SU-DHL-6 (cell line): ENCODE data around the gene ANP32B.
A peak's percentile ranks its signal among the peaks of the same experiment; 100 is the strongest.

Experiments
- H2AFZ ChIP-seq: fragments of 200-600 bp; sonication (generic); 2 replicates; pipeline ENCODE4 v1.6.1; 2014; ENCODE audit warnings: low read depth, mild to moderate bottlenecking, moderate library complexity, mixed read lengths, antibody characterized with exemption, low read length; ENCODE audit not compliant: severe bottlenecking
- H3F3A ChIP-seq: fragments of 200-600 bp; shearing (Covaris generic); 2 replicates; pipeline ENCODE4 v1.6.0; 2016; ENCODE audit warnings: antibody characterized with exemption, mild to moderate bottlenecking; ENCODE audit not compliant: insufficient read depth
- H3K27ac ChIP-seq: fragments of 200-600 bp; sonication (generic); 2 replicates; pipeline ENCODE4 v1.5.1; 2016; ENCODE audit warnings: low read depth, mild to moderate bottlenecking, low read length, moderate library complexity, mixed read lengths
- H3K27me3 ChIP-seq: fragments of 200-600 bp; sonication (generic), shearing (Covaris generic); 2 replicates; pipeline ENCODE4 v1.6.0; 2014; ENCODE audit warnings: mild to moderate bottlenecking, low read length
- H3K36me3 ChIP-seq: fragments of 200-600 bp; sonication (generic); 2 replicates; pipeline ENCODE4 v1.6.1; 2014; ENCODE audit warnings: mild to moderate bottlenecking, low read length, mixed read lengths
- H3K4me2 ChIP-seq: fragments of 300-600, 200-600 bp; shearing (Covaris generic), sonication (generic); 2 replicates; pipeline ENCODE4 v1.6.0; 2014; ENCODE audit warnings: low read length, low read depth, mild to moderate bottlenecking; ENCODE audit not compliant: poor library complexity, severe bottlenecking
- H3K4me3 ChIP-seq: fragments of 200-600 bp; sonication (generic); 2 replicates; pipeline ENCODE4 v1.5.1; 2014; ENCODE audit warnings: antibody characterized with exemption, low read length, mild to moderate bottlenecking, mixed read lengths; ENCODE audit not compliant: insufficient read depth, poor library complexity, severe bottlenecking
- H3K79me2 ChIP-seq: fragments of 200-600 bp; sonication (generic); 2 replicates; pipeline ENCODE4 v1.6.1; 2014; ENCODE audit warnings: mild to moderate bottlenecking, low read length, moderate library complexity; ENCODE audit not compliant: insufficient read depth
- H3K9ac ChIP-seq: fragments of 200-600 bp; sonication (generic); 2 replicates; pipeline ENCODE4 v1.7.0; 2014; ENCODE audit warnings: mild to moderate bottlenecking, low read length
- H3K9me2 ChIP-seq: fragments of 200-600 bp; sonication (generic); replicated peaks from 2 replicates; pipeline ENCODE4 v1.6.1; 2014; ENCODE audit warnings: low read length; ENCODE audit not compliant: insufficient read depth
- H3K9me3 ChIP-seq: fragments of 200-600 bp; sonication (generic); 2 replicates; pipeline ENCODE4 v1.6.1; 2014; ENCODE audit warnings: low read length, mixed read lengths; ENCODE audit not compliant: insufficient read depth
- H4K20me1 ChIP-seq: fragments of 200-600 bp; sonication (generic); 2 replicates; pipeline ENCODE4 v1.6.1; 2014; ENCODE audit warnings: low read depth, mild to moderate bottlenecking, antibody characterized with exemption, low read length, moderate library complexity, mixed read lengths
- EZH2phosphoT487 ChIP-seq: fragments of 200-600 bp; sonication (generic), shearing (Covaris generic); conservative IDR thresholded peaks from 2 replicates; pipeline ENCODE4 v1.6.1; 2018; ENCODE audit warnings: mild to moderate bottlenecking, antibody characterized with exemption, low read length, moderate library complexity, mixed read lengths
- TF ChIP-seq, protein P1 (sequence below): fragments of 200-600 bp; sonication (generic); IDR thresholded peaks from one replicate; pipeline ENCODE4 v1.5.1; 2017; ENCODE audit warnings: antibody characterized with exemption, mild to moderate bottlenecking, low read length, moderate library complexity; ENCODE audit not compliant: insufficient read depth, poor library complexity, severe bottlenecking

ANP32B gene

DNA sequence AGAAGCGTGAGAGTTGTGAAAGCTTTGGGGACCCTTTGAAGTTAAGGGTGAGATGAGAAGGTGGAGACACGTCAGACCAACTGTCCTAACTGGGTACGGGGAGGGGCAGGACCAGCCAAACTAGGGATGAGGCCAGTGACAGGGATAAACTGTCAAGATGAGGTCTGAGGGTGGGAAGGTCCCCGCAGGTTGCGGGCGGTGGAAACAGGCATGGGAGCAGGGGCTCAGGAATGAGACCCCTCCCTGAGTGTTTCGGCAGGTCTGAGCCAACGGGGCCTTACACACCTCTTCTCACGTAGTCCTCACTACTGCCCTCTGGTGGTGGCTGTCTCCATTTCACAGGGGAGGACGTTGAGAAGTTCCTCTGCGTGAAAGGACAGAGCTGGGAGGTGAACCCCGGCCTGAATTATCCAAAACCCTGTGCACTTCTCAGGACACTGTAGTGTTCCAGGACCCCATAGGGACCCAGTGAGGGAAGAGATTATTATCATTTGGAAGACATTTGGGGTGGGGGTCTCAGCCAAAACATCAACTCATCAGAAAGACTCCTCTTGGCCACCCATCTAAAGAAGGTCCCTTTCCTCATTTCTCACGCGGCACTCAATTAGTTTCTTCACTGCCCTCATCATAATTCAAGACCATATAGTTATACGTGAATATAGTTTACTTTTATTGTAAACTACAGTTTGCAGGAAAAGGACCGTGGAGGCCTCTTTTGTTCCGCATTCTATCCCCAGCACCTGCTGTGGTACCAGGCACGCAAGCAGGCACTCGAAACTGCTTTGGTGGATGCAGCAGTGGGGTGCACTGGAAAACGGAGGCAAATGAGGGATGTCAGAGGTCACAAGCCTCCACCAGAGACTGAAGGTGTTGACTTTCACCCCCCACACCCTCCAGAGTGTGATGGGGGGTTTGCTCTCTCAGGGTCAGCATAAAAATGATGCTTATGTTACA is 51.7 kb downstream of the ANP32B start:
- Histone ChIP-seq H3K4me3 (no peak overlapping the region), H3K9ac (no peak overlapping the region; the same call in 1 of the 2 replicates), H3K27ac (no peak overlapping the region), H3K79me2 (no peaks in the 10 kb centered on the region), H3F3A (no peaks in the 10 kb centered on the region), H3K36me3 (no peaks in the 10 kb centered on the region), H3K9me3 (no peaks in the 10 kb centered on the region), H3K9me2 (no peaks in the 10 kb centered on the region), H3K27me3 (no peaks in the 10 kb centered on the region), H2AFZ (peak overlapping the region; percentile 80), H3K4me2 (peak overlapping the region; percentile 54), H4K20me1 (no peaks in the 10 kb centered on the region)
- TF ChIP-seq, protein P1, sequence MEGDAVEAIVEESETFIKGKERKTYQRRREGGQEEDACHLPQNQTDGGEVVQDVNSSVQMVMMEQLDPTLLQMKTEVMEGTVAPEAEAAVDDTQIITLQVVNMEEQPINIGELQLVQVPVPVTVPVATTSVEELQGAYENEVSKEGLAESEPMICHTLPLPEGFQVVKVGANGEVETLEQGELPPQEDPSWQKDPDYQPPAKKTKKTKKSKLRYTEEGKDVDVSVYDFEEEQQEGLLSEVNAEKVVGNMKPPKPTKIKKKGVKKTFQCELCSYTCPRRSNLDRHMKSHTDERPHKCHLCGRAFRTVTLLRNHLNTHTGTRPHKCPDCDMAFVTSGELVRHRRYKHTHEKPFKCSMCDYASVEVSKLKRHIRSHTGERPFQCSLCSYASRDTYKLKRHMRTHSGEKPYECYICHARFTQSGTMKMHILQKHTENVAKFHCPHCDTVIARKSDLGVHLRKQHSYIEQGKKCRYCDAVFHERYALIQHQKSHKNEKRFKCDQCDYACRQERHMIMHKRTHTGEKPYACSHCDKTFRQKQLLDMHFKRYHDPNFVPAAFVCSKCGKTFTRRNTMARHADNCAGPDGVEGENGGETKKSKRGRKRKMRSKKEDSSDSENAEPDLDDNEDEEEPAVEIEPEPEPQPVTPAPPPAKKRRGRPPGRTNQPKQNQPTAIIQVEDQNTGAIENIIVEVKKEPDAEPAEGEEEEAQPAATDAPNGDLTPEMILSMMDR = peak; percentile 71
- TF ChIP-seq EZH2phosphoT487 = no peak

- Histone ChIP-seq H3K36me3 (no peaks in the 10 kb centered on the region), H3K27ac (no peak overlapping the region), H3K9me3 (no peaks in the 10 kb centered on the region), H3K79me2 (no peaks in the 10 kb centered on the region), H3K9me2 (no peaks in the 10 kb centered on the region), H3K9ac (no peak overlapping the region), H2AFZ (no peak overlapping the region), H4K20me1 (no peaks in the 10 kb centered on the region), H3K27me3 (no peaks in the 10 kb centered on the region), H3K4me2 (no peak overlapping the region), H3F3A (no peaks in the 10 kb centered on the region), H3K4me3 (no peak overlapping the region)
- TF ChIP-seq EZH2phosphoT487 = no peak
- TF ChIP-seq, protein P1 = no peak
Measured at GRCh38 chr9:98037357-98037756, 54.2 kb downstream of the ANP32B start.

- H3K27ac ChIP-seq = no peak overlapping the region
- H3F3A ChIP-seq = no peaks in the 10 kb centered on the region
- TF ChIP-seq EZH2phosphoT487 = no peak
- H3K9me3 ChIP-seq = no peaks in the 10 kb centered on the region
- no peaks in the 10 kb centered on the region for H3K27me3 ChIP-seq
- H3K4me2 ChIP-seq = no peak overlapping the region
- no peaks in the 10 kb centered on the region for H3K36me3 ChIP-seq
- H4K20me1 ChIP-seq = no peaks in the 10 kb centered on the region
- no peak overlapping the region for H2AFZ ChIP-seq
- no peaks in the 10 kb centered on the region for H3K79me2 ChIP-seq
- no peak overlapping the region for H3K9ac ChIP-seq
- H3K4me3 ChIP-seq = no peak overlapping the region
- H3K9me2 ChIP-seq = no peaks in the 10 kb centered on the region
Measured at GRCh38 chr9:98038958-98039357, 55.8 kb downstream of the ANP32B start.

DNA sequence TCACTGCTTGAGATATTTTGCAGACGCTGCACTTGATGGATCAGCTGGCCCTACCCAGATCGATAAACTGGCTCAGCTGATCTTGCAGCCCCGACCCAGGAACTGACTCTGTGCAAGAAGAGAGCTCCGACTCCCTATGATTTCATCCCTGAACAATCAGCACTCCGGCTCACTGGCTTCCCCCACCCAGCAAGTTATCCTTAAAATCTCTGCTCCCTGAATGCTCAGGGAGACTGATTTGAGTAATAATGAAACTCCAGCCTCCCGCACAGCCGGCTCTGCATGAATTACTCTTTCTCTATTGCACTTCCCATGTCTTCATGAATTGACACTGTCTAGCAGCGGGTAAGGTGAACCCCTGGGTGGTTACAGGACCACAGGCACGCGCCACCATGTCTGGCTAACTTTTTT is 56.5 kb downstream of the ANP32B start:
- Histone ChIP-seq H3K79me2 (no peaks in the 10 kb centered on the region), H3K4me2 (no peak overlapping the region), H3K36me3 (no peaks in the 10 kb centered on the region), H4K20me1 (no peaks in the 10 kb centered on the region), H3K9ac (no peak overlapping the region), H3K4me3 (no peak overlapping the region), H3K9me2 (no peaks in the 10 kb centered on the region), H3K27ac (no peak overlapping the region), H2AFZ (no peak overlapping the region), H3K9me3 (no peaks in the 10 kb centered on the region), H3F3A (no peaks in the 10 kb centered on the region), H3K27me3 (no peaks in the 10 kb centered on the region)
- TF ChIP-seq, protein P1 = no peak
- TF ChIP-seq EZH2phosphoT487 = no peak
